ENCODE results near the gene BTBD10.

DNA sequence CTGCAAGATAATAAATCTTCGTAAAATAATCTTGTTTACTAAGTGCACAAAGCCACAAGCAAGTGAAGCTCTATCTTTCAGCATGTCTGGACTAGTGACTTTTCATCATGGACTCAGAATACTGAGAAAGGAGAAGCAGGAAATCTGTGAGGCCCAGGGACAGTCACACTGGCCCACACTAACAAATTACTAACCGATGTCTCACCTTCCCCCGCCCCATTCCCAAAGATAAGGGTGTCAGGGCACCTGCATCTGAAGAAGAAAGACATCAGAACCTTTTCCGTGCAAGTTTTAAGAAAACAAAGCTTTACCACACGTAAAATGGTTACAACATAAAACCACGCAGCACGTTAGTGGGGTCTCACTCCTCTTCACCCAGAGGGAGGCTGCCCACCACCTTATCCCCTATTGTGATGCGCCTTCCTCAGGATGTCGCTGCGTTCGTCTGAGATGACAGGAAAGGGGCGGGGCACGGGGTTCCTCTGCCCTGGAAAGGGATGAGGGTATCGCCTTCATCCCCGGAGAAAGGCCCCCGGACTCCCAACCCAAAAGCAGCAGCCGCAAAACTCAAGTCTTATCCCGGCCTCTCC lies 616 bp downstream of the BTBD10 start:
- TF ChIP-seq EZH2phosphoT487 (IDR thresholded peaks at IDR 0.05; ENCODE audit: borderline replicate concordance, low read length) = no peak
- TF ChIP-seq, protein P1, sequence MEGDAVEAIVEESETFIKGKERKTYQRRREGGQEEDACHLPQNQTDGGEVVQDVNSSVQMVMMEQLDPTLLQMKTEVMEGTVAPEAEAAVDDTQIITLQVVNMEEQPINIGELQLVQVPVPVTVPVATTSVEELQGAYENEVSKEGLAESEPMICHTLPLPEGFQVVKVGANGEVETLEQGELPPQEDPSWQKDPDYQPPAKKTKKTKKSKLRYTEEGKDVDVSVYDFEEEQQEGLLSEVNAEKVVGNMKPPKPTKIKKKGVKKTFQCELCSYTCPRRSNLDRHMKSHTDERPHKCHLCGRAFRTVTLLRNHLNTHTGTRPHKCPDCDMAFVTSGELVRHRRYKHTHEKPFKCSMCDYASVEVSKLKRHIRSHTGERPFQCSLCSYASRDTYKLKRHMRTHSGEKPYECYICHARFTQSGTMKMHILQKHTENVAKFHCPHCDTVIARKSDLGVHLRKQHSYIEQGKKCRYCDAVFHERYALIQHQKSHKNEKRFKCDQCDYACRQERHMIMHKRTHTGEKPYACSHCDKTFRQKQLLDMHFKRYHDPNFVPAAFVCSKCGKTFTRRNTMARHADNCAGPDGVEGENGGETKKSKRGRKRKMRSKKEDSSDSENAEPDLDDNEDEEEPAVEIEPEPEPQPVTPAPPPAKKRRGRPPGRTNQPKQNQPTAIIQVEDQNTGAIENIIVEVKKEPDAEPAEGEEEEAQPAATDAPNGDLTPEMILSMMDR (conservative IDR thresholded peaks at IDR 0.05; ENCODE audit: low read depth, low read length) = no peak; the same call in 1 of the 2 replicates
- no peak for TF ChIP-seq EZH2 (IDR thresholded peaks at IDR 0.05; ENCODE audit: low read length, unreplicated experiment)

All from PC-3 (cell line).